Osteocyte (in vitro differentiated cells): ENCODE data around the gene SUMF1. TPM values are rescaled to one million over a fixed set of nuclear protein-coding genes. Genes with fewer than 3 reads are reported as not detected.

Source experiments
- DNase-seq: peaks from one replicate; pipeline ENCODE4 v3.0.0; 2021; ENCODE audit warnings: mixed read lengths; ENCODE audit not compliant: unreplicated experiment; ENCODE audit errors: extremely low spot score
- H3K27ac Mint-ChIP-seq: one replicate; pipeline ENCODE4 v1.8.0; 2021; ENCODE audit warnings: mild to moderate bottlenecking, mixed read lengths; ENCODE audit not compliant: unreplicated experiment
- H3K27me3 Mint-ChIP-seq: one replicate; pipeline ENCODE4 v1.8.0; 2021; ENCODE audit warnings: mixed read lengths; ENCODE audit not compliant: unreplicated experiment
- H3K36me3 Mint-ChIP-seq: one replicate; pipeline ENCODE4 v1.8.0; 2021; ENCODE audit warnings: mixed read lengths; ENCODE audit not compliant: unreplicated experiment
- H3K4me1 Mint-ChIP-seq: one replicate; pipeline ENCODE4 v1.8.0; 2021; ENCODE audit warnings: mixed read lengths; ENCODE audit not compliant: unreplicated experiment
- H3K4me3 Mint-ChIP-seq: one replicate; pipeline ENCODE4 v1.8.0; 2021; ENCODE audit warnings: mild to moderate bottlenecking, moderate library complexity, mixed read lengths; ENCODE audit not compliant: unreplicated experiment
- H3K9me3 Mint-ChIP-seq: one replicate; pipeline ENCODE4 v1.8.0; 2021; ENCODE audit warnings: mixed read lengths; ENCODE audit not compliant: unreplicated experiment
- CTCF ChIP-seq: fragments of 200-600 bp; sonication (generic); IDR thresholded peaks from 2 replicates; pipeline ENCODE4 v1.5.0; 2021; ENCODE audit warnings: antibody characterized with exemption, mild to moderate bottlenecking, moderate library complexity
- total RNA-seq: library from RNA; stranded (reverse); gene quantifications from 2 replicates; pipeline ENCODE4 v1.2.1, GENCODE V29; 2021

The SUMF1 gene
- total RNA-seq, 1 donor from 2014 or later = 44.1 TPM

- no peak for TF ChIP-seq CTCF
- H3K4me3 Mint-ChIP-seq = no peak overlapping the region
- H3K36me3 Mint-ChIP-seq = peaks cover 12% of the 10 kb centered on the region
- H3K27me3 Mint-ChIP-seq = no peaks in the 10 kb centered on the region
- H3K27ac Mint-ChIP-seq = no peak overlapping the region
- H3K9me3 Mint-ChIP-seq = no peaks in the 10 kb centered on the region
- no peak for DNase-seq
- peaks cover 6% of the 10 kb centered on the region for H3K4me1 Mint-ChIP-seq
These were observed 68.2 kb downstream of the SUMF1 start for GRCh38 chr3:4398941-4399245.

- Mint-ChIP-seq H3K9me3 (no peaks in the 10 kb centered on the region), H3K4me3 (no peak overlapping the region), H3K36me3 (peaks cover 8% of the 10 kb centered on the region), H3K27me3 (no peaks in the 10 kb centered on the region), H3K27ac (no peak overlapping the region), H3K4me1 (peaks cover 6% of the 10 kb centered on the region)
- no peak for TF ChIP-seq CTCF
- no peak for DNase-seq
These were observed 68.7 kb downstream of the SUMF1 start for GRCh38 chr3:4398120-4398940.

- peaks cover 6% of the 10 kb centered on the region for H3K4me1 Mint-ChIP-seq
- no peaks in the 10 kb centered on the region for H3K9me3 Mint-ChIP-seq
- H3K27ac Mint-ChIP-seq = no peak overlapping the region
- H3K27me3 Mint-ChIP-seq = no peaks in the 10 kb centered on the region
- DNase-seq = no peak
- no peak overlapping the region for H3K4me3 Mint-ChIP-seq
- H3K36me3 Mint-ChIP-seq = peaks cover 5% of the 10 kb centered on the region
- no peak for TF ChIP-seq CTCF
These were observed 69.6 kb downstream of the SUMF1 start for GRCh38 chr3:4397466-4397865.

- Mint-ChIP-seq H3K9me3 (no peaks in the 10 kb centered on the region), H3K36me3 (peaks cover 8% of the 10 kb centered on the region), H3K27me3 (no peaks in the 10 kb centered on the region), H3K4me1 (peaks cover 6% of the 10 kb centered on the region), H3K27ac (no peak overlapping the region), H3K4me3 (no peak overlapping the region)
- DNase-seq = no peak
- no peak for TF ChIP-seq CTCF
These were observed 70.5 kb downstream of the SUMF1 start for GRCh38 chr3:4396542-4396941.

GRCh38 chr3:4396006-4396405 is 71.1 kb downstream of the SUMF1 start:
- no peaks in the 10 kb centered on the region for H3K27me3 Mint-ChIP-seq
- no peak overlapping the region for H3K4me3 Mint-ChIP-seq
- peaks cover 6% of the 10 kb centered on the region for H3K4me1 Mint-ChIP-seq
- DNase-seq = no peak
- peaks cover 12% of the 10 kb centered on the region for H3K36me3 Mint-ChIP-seq
- H3K9me3 Mint-ChIP-seq = no peaks in the 10 kb centered on the region
- TF ChIP-seq CTCF = no peak
- H3K27ac Mint-ChIP-seq = no peak overlapping the region
